Measurements from ENCODE around the gene MRGPRF. TPM values are rescaled to one million over a fixed set of nuclear protein-coding genes. Genes with fewer than 3 reads are reported as not detected.
A peak's percentile ranks its signal among the peaks of the same experiment; 100 is the strongest.
"Not testable (repeated sequence)": the region's sequence is repeated elsewhere in the genome, so short reads cannot be mapped to it uniquely, and the experiment has no call there.

MRGPRF gene
- total RNA-seq, 3 donors from 2014 or later = 5.9 to 21.3 (median 12.9) TPM

DNA sequence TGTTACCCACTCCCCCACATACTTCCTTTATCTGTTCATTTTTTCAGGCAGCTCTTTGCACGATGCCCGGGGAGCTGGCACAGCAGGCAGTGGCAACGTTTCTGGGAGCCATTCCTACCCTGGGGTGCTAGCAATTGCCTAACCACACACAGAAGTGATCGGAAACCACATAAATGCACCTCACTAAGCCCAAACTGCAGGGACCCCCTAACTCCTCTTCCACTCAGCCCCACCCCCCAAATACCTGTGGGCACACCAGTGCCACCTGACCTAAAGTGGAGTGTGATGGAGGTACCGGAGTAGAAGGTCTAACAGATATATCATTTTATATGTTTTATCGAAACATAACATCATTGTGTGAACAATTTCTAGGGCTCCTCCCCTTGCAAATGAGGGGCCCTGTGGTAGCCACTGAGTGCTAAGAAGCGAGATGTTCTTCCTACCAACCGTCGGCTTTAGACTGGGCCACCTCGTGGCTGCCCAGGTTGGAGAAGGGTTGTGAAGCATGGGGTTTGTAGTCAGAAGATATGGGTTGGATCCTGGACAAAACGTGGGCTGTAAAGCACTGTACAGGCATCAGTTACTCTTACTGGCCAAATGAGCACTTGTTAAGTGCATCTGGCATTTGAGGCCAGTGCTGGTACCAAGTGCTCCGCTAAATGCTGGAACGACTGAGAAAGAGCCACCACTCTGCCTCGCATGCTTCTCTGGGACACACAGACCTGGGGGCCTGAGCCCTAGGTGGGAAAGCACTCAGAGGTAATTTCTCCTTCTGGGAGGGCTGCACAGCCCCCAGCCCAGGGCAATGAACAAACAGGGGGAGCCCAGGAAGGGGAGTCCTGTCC, 35.0 kb downstream of the MRGPRF start:
- Histone ChIP-seq H3K36me3 (no peaks in the 10 kb centered on the region), H3K27ac (no peak overlapping the region), H3K9me3 (peaks cover 0 to 4% of the 10 kb centered on the region in 2 donors), H3K27me3 (no peaks in the 10 kb centered on the region), H3K4me3 (no peak overlapping the region), H3K4me1 (no peaks in the 10 kb centered on the region)
- DNase-seq (ENCODE audit: low spot score in 2 of 2) = peak in 1 of 2 donors; percentile 6
- intact Hi-C loops (cut with DNase I; ENCODE audit: low total_unique reads) = no loop called here
- no peak for TF ChIP-seq POLR2A (IDR thresholded peaks at IDR 0.05)
- TF ChIP-seq, protein P1, sequence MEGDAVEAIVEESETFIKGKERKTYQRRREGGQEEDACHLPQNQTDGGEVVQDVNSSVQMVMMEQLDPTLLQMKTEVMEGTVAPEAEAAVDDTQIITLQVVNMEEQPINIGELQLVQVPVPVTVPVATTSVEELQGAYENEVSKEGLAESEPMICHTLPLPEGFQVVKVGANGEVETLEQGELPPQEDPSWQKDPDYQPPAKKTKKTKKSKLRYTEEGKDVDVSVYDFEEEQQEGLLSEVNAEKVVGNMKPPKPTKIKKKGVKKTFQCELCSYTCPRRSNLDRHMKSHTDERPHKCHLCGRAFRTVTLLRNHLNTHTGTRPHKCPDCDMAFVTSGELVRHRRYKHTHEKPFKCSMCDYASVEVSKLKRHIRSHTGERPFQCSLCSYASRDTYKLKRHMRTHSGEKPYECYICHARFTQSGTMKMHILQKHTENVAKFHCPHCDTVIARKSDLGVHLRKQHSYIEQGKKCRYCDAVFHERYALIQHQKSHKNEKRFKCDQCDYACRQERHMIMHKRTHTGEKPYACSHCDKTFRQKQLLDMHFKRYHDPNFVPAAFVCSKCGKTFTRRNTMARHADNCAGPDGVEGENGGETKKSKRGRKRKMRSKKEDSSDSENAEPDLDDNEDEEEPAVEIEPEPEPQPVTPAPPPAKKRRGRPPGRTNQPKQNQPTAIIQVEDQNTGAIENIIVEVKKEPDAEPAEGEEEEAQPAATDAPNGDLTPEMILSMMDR (IDR thresholded peaks at IDR 0.05) = no peak
- TF ChIP-seq POLR2AphosphoS5 (IDR thresholded peaks at IDR 0.05) = no peak

- no peak overlapping the region for H3K27ac ChIP-seq
- no peaks in the 10 kb centered on the region for H3K27me3 ChIP-seq
- intact Hi-C loops (cut with DNase I; ENCODE audit: low total_unique reads) = no loop called here
- H3K4me1 ChIP-seq = no peaks in the 10 kb centered on the region
- peak in 1 of 2 donors; percentile 39 for DNase-seq (ENCODE audit: low spot score in 2 of 2)
- H3K36me3 ChIP-seq = no peaks in the 10 kb centered on the region
- TF ChIP-seq, protein P1 (IDR thresholded peaks at IDR 0.05) = no peak
- TF ChIP-seq POLR2AphosphoS5 (IDR thresholded peaks at IDR 0.05) (no peak), POLR2A (IDR thresholded peaks at IDR 0.05) (no peak)
- no peaks in the 10 kb centered on the region for H3K9me3 ChIP-seq
- no peak overlapping the region for H3K4me3 ChIP-seq
These were observed 36.5 kb downstream of the MRGPRF start for GRCh38 chr11:68976563-68976962.

GRCh38 chr11:68976095-68976494, 37.0 kb downstream of the MRGPRF start:
- Histone ChIP-seq H3K36me3 (no peaks in the 10 kb centered on the region), H3K4me3 (no peak overlapping the region), H3K4me1 (no peaks in the 10 kb centered on the region), H3K27me3 (no peaks in the 10 kb centered on the region), H3K27ac (no peak overlapping the region), H3K9me3 (no peaks in the 10 kb centered on the region)
- TF ChIP-seq, protein P1 (IDR thresholded peaks at IDR 0.05) = no peak
- TF ChIP-seq POLR2AphosphoS5 (IDR thresholded peaks at IDR 0.05) (no peak), POLR2A (IDR thresholded peaks at IDR 0.05) (no peak)
- intact Hi-C loops (cut with DNase I; ENCODE audit: low total_unique reads) = no loop called here
- DNase-seq (ENCODE audit: low spot score in 2 of 2) = peak in 1 of 2 donors; percentile 24

GRCh38 chr11:68974421-68975194, 38.4 kb downstream of the MRGPRF start:
- TF ChIP-seq, protein P1 (IDR thresholded peaks at IDR 0.05) = no peak
- no peak for TF ChIP-seq POLR2A (IDR thresholded peaks at IDR 0.05)
- TF ChIP-seq POLR2AphosphoS5 (IDR thresholded peaks at IDR 0.05) = no peak
- H3K27ac ChIP-seq = no peak overlapping the region
- no peaks in the 10 kb centered on the region for H3K4me1 ChIP-seq
- no peaks in the 10 kb centered on the region for H3K9me3 ChIP-seq
- intact Hi-C loops (cut with DNase I; ENCODE audit: low total_unique reads) = no loop called here
- H3K4me3 ChIP-seq = no peak overlapping the region
- H3K36me3 ChIP-seq = no peaks in the 10 kb centered on the region
- no peaks in the 10 kb centered on the region for H3K27me3 ChIP-seq
- DNase-seq (ENCODE audit: low spot score in 2 of 2) = peak in 1 of 2 donors; percentile 20

- not testable (repeated sequence) for H3K36me3 ChIP-seq, H3K27me3 ChIP-seq
These were observed 39.3 kb downstream of the MRGPRF start for GRCh38 chr11:68973706-68974105.

More at GRCh38 chr11:68973706-68974105, 39.3 kb downstream of the MRGPRF start:
- H3K4me3 ChIP-seq; H3K27ac ChIP-seq; H3K4me1 ChIP-seq; H3K9me3 ChIP-seq; intact Hi-C loops (cut with DNase I; ENCODE audit: low total_unique reads): not testable (repeated sequence)
- peak in 1 of 2 donors; percentile 15 for DNase-seq (ENCODE audit: low spot score in 2 of 2)

Data from breast epithelium (tissue), 4 donors.